Stimulated activated CD8-positive, alpha-beta memory T cell treated with anti-CD3 and anti-CD28 coated beads, Interleukin-7, amount 100 ng/mL, for 1 hour (primary cell): ENCODE data around the gene PDE3A.
"Not testable (repeated sequence)": the region's sequence is repeated elsewhere in the genome, so short reads cannot be mapped to it uniquely, and the experiment has no call there.

Experiments used
- DNase-seq, 2 donors: peaks; one replicate each; pipeline ENCODE4 v3.0.0-alpha.2; 2020; ENCODE audit warnings: low read depth in 2 of 2

PDE3A gene

DNA sequence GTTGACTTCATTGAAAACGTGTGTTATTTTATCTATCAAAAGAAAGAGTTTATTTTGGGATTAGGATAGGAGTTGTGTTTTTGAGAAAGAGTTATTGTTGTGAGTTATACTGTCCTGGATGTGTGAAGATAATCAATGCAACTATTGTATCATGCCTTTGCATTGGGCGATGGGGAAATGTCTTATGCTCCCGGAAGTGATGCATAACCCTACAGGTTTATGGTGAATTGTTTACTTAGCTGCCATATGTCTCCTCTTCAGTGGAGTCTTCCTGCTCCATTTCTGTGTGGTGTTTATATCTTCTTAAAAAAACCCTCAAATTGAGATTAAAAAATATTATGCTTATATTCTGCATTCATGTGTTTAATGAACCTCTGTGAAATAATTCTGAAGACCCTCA, 6.5 kb downstream of the PDE3A start:
- no peak for DNase-seq

DNA sequence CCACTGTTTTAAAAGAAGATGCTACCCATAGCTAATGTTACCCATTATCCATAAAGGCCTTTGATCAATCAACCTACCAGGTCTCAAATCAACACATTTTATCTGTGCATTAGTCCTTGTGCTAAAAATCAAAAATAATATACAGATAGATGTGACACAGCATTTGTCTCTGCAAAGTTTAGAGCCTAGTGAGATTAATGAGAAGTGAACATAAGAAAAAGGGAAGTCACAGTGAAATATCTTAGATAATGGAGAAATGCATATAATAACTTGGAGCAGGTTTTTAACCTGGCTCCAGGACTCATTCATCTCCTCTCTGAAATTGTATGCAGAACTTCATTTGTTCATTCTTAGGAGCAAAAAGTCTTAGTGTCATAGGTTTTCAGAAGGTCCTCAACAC, 7.2 kb downstream of the PDE3A start:
- no peak for DNase-seq

DNA sequence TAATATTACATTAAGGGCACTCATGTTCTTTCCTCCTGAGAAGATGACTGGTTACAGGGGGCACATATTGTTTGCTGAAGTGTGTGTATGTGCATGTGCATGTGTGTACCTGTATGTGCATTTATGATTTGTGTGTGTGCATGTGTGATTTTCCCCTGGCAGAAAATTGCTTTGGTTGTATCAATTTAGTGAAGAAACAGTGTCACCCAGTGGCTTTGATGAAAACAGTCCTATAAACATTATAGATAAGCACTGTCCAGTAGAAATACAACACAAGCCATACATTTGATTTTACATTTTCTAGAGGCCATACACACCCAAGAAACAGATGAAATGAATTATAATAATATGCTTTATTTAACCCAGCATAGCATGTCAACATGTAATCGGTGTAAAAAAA, 8.6 kb downstream of the PDE3A start:
- no peak for DNase-seq

DNA sequence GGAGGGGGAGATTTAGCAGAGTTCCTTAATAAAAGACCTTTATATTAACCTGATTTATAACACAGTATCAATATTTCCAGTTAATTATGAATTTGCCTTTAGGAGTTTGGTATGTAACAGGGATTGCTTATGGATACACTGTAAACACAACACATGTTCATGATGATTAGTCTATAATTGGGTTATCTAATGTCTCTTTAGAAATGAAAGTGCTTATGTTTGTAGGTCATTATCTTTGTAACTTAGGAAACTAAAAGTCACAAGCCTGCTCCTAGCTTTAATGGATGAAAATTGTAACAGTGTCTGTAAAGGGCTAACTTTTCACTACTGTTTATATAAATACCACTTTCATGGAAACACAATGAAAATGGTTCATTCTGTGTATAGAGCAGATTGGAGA, 9.4 kb downstream of the PDE3A start:
- no peak for DNase-seq

DNA sequence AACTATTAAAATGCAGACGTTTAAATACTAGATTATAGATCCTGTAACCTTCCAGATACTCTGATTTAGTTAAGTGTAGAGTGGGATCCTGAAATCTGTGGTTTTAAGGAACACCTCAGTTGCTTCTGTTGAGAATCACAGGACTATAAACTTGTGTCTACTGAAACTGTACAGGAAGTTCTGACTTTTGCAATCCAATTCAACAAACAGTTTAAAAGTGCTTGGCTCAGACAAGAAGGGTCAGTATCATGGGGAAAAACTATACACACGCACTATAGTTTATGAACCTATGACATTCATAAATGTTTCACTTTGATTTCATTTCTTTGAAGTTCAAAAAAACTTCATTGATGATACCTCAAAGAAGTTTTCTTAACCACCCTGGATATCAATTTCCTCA, 13.8 kb downstream of the PDE3A start:
- DNase-seq, result no peak

DNA sequence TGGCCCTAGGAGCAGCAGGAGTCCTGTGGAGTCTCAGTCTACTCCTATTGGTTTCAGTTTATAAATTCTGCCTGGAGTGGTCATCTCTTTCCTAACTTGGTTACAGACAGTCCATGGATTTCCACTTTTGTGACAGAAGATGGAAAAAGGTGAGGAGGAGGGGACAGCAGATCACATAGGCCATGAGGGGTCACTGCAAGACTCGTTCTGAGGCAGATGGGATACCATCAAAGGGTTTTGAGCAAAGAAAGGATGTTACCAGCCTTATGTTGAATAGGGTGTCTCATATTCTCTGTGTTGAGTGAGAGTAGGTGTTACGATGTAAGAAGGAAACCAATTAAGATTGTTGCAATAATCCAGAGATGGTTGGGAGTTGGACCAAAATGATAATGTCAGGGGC, 15.3 kb downstream of the PDE3A start:
- no peak for DNase-seq

DNA sequence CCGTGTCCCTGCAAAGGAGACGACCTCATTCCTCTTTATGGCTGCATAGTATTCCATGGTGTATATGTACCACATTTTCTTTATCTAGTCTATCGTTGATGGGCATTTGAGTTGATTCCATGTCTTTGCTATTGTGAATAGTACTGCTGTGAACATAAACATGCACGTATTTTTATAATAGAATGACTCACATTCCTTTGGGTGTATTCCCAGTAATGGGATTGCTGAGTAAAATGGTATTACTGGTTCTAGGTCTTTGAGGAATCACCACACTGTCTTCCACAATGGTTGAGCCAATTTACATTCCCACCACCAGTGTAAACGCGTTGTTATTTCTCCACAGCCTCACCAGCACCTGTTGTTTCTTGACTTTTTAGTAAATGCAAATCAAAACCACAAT, 16.5 kb downstream of the PDE3A start:
- DNase-seq, result not testable (repeated sequence)

DNA sequence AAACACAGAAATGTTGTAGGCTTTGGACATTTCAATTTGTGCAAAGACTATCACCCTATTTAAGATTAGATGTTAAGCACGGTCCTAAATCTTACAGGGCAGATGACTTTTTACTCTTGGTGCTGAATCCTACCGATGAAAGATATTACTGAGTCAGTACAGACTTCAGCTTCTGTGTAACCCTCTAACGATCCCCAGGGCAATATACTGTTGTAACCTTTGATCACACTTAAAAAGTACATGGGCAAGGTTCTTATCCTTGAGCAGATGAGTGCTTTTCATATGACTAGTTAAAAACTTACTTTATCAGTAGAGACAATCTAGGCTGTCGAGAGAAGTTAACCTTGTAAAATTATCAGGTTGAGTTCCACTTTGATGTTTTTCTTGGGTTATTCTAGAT, 22.5 kb downstream of the PDE3A start:
- DNase-seq, result no peak

DNA sequence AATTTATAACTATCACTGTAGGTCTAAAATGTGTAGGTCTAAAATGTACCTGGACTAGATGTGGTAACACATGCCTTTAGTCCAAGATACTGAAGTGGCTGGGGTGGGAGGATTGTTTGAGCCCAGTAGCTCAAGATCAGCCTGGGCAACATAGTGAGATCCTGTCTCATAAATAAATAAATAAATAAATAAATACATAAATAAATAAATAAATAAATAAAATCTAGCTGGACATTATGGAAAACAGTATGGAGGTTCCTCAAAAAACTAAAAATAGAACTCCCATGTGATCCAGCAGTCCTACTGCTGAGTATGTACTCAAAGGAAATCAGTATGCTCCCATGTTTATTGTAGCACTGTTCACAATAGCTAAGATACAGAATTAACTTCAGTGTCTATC, 24.0 kb downstream of the PDE3A start:
- DNase-seq, result no peak

DNA sequence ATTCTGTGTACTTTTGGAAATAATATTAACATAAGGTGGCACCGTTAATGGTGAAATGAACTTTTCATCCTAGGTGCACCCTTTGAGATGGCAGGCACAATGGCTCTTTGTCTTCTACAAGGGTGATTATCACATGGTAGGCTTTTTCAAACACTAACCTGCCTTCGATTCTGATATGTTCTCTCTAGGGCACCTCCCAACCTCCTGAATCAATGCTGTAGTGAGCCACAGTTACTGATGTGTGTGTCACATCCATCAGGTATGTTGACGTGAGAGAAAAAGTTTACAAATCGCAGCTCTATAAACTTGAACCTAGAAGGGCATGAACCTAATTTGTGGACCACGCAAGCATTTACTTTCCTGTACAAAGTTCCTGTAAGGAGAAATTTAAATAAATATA, 25.4 kb downstream of the PDE3A start:
- no peak for DNase-seq

DNA sequence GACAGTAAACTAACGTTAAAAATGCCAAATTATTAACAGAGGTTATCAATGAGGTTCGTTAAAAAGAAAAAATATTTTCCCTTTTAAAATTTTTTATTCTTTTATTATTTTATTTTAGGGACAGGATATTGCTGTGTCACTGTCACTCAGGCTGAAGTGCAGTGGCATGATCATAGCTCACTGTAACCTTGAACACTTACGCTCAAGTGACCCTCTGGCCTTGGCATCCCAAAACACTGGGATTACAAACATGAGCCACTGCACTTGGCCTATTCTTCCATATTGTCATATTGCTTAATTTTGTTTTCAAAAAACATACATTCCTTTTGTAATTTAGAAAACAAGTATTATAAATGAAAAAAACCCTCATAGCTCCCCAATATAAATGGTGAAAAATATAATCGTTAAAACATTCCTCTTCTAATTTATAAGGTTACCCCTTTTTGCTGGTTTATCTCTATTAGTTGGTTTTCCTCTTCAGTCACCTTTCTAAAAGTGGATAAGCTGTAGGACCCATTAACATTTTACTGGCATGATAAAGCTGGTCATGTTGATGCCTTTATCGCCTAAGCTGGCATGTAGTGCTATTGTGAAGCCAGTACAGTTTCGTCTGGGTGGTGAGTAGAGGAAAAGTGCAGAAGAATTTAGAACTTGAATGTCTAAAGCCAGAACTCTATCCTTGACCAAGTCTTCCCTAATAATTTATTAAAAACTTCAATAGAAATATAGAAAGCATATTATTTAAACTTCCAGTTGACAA, 27.6 kb downstream of the PDE3A start:
- no peak for DNase-seq

DNA sequence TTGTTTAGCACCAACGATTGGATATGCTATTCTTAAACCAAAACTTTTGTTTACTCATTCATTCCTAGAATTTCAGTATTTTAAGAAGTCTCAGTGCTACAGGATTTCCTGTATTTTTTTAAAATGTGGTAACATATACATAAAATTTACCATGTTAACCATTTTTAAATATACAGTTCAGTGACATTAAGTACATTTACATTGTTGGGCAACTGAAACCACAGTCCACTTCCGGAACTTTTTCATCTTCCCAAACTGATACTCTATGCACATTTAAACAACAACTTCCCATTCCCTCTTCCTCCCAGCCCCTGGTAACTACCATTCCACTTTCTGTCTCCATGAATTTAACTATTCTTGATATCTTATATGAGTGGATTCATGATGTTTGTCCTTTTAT, 30.3 kb downstream of the PDE3A start:
- no peak for DNase-seq

DNA sequence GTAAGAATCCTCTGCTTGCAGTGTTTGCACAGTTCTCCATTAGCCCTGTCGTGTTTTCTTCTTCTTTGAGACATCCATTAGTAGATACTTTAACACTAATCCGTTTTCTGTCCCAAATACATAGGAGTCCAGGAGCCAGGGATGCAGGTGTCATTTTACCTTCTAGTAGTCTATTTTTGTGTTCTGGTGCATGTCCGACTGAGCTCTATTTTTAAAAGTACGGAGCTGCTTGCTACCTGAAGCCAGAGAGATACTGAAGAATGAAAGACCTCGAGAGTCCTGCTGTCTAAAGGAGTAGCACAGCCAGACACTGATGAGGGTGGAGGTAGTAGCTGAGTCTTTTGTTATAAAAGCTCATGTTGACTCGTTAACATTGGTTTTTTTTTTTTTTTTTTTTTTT, 31.7 kb downstream of the PDE3A start:
- DNase-seq, result no peak

DNA sequence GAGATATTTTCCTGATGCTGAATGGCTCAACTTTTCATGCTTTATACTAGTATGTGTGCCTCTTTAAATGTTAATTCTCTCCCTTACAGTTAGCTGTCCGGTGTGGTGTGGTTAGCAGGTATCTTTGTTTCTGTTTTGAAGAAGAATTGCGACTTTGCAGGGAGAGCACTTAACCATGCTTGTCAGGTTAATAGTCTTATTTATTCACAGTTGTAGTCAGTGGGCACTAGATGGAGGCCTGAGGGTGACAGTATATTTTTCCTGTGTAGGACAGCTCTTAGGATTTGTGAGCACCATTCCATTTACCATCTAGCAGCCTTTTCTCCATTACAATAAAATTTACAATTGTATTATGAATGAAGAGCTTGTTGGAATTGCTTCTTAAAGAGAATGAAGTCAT, 34.9 kb downstream of the PDE3A start:
- no peak for DNase-seq

DNA sequence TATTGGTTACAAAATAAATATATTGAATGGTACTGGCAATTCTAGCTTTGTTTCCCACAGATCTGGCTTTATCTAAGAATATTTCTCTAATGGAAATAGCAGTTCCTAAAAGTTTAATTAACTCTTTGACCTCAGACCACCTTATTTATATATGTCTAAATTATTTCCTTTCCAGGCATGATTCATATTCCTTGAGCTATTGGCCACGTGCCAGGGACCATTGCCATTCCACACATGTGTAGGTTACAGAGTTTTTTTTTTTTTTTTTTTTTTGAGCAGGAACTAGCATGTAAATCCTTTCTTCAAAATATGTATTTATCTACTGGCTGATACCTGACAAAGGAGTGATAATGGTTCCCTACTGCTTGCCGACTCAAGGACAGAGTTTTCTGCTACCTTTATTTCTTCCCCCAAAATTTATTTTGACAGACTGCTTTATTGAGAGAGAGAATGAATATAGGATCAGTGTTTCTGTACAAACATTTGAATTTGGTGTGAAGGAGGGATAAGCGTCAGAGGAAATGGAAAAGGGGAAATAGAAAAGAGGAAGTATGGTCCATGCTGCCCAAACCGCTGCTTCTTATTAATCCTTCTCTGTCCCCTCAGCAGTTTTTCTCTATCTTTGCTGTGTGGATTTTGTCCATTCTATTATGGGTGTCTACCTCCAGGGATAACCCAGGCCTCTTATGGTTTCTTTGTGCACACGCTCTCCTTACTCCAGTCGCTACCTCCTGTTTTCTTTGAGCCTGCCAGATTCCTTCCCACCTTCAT, 36.4 kb downstream of the PDE3A start:
- DNase-seq, result no peak

DNA sequence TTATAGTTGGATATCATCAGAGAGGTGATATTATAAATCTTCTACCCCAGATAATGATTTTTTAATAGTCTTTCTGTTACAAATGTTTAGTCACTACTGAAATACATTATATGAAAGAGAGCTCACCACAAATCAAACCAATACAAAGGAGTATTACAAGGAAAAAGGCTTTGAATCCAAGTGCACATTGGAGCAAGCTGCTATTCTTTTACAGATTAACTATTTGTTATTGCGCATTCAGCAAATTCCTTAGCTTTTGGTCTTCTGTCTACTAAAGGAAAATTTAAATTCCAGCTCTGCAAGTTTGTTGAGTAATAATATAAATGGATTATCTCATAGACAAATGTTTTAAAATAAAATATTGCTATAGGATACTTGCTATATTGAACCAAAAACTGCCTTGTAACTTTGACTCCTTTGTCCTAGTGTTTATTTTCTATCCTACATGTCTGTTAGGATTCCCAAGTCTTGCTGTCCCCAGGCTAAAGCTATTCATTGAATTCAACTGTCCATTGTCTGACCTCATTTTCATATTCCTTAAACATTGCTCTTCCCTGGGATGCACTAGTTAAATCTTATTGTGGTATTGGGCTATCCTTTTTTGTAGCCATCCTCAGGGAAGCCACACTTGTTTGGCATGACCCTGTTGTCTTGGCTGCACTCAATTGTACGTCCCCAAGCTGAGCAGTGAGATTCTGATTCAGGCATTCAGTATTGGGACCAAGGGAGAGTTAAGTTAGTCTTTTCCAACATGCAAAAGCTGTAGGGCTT, 41.5 kb downstream of the PDE3A start:
- no peak for DNase-seq

DNA sequence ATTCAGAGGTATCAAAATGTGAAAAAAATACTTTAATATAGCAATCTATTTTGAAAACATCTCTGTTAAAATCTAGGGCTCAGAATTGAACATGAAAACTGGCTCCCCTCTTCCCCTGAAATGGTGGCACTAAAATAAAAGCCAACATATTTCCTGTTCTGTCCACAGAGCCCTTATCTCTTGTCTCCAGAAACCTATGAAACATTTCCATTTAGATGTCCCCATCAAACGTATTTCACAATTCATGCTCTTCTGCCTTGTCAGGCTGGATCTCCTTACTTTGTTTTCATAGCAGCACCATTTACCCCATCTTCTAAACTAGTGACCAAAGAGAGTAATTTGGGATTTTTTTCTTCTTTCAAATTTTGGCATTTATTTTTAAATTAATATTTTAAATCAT, 42.4 kb downstream of the PDE3A start:
- DNase-seq, result no peak

DNA sequence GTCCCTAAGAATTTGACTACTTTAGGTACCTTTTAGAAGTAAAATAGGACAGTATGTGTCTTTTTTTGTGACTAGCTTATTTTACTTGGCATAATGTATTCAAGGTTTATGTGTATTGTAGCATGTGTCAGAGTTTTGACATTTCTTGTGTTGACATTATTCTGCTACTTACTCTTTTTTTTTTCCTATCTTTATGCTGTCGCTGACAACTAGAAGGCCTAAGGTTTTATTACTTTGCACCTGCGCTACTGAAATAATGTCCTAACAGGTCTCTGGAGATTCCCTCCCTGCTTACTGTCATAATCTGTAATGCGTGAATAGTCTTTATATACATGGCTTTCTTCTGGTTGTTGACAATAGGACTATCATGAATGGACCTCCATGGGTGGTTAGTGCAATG, 43.0 kb downstream of the PDE3A start:
- no peak for DNase-seq

DNA sequence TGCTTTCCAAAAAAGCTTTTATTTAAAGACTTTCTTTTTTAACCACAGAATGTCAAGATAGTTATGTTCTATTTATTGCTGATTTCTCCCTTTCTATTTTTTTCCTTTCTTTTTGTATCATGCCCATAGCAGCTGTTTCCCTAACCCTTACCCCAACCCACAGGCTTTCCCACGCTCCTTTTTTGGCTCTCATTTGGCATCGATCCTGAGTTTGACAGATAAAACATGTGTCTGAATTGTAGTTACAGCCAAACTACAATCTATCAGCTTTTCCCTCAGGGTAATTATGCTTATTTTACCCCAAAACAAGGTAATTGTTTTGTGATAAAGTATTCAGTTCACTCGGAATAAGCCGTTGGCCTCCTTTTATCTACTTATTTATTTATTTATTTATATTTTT, 46.7 kb downstream of the PDE3A start:
- no peak for DNase-seq

DNA sequence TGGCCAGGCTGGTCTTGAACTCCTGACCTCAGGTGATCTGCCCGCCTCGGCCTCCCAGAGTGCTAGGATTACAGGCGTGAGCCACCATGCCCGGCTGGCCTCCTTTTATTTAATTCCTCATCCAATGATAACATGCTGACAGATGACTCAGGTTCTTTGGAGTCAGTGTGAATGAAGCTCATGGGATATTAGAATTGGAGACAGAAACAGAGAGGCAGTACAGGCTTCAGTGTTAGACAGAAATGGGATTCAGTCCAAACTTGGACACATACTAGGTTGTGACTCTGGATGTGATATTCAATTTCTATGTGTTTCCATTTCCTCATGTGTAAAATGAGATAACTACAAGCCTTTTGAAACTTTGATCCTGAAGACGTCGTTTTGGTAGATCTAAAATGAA, 47.3 kb downstream of the PDE3A start:
- DNase-seq, result no peak

DNA sequence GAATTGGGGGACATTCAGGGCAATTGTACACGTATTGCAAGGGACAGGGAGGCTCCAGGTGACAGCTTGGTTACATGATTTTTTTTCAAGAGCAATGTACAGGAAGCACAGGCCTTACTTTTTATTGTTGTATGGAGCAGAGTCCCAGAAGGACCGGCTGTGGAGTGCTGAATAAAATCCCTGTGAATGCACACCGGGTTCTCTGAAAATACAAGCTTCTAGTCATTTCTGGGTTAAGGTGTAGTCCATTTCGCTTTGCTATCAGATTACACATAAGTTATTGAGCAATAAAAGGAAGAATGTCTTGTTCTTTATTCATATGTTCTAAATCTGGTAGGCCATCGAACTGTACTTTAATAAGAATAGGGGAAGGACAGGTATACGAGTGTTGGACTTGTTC, 52.2 kb downstream of the PDE3A start:
- no peak for DNase-seq

DNA sequence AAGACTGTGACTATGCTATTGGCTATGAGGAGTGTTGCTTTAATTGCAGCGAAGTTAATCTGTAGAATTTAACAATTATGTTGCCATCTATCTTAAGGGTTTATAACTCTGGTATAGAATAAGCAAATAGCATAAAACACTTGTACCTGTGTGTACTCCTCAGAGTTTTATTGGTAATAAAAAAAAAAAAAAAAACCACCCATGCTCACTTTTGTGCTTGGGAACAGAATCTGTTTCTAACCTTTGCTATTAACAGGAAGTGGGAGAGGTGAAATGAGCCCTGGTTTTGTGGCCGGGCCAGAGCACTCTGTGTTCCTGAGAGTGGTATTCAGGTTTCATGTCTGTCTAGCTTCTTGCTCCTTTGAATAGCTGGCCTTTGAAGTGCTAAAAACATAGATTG, 53.1 kb downstream of the PDE3A start:
- no peak for DNase-seq

DNA sequence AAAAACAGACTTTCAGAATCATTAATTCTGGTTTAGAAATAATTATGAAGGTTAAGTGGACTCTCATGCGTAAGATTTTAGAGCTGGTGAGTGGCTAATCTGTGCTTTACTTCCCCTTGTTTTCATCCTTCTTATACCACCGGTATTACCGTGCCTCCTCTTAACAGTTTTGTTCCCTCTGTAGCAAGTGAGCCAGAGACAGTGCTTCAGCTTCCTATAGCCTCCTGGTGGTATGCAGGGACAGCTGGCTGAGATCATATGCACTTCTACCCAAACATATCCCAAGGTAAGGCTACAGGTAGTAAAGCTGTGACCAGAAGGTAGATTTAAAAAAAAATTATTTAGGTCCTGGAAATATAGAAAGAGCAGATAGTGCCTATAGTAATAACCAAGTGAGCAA, 55.2 kb downstream of the PDE3A start:
- no peak for DNase-seq
